Activated T-cell treated with anti-CD3 and anti-CD28 coated beads, Interleukin-2, amount 50 U/mL, for 4 hours (primary cell): Measurements from ENCODE around the gene MUS81. TPM values are rescaled to one million over a fixed set of nuclear protein-coding genes. Genes with fewer than 3 reads are reported as not detected.
"Not testable (repeated sequence)": the region's sequence is repeated elsewhere in the genome, so short reads cannot be mapped to it uniquely, and the experiment has no call there.

Experiments used
- ATAC-seq, 2 donors: fragments of 200-7000 bp; cut with Tn5 transposase; one replicate each; pipeline ENCODE4 v1.10.0; 2021
- DNase-seq: peaks from one replicate; pipeline ENCODE4 v3.0.0-alpha.2; 2020
- H3K27me3 Mint-ChIP-seq: one replicate; pipeline ENCODE4 v1.8.0; 2021; ENCODE audit warnings: low read depth, mixed read lengths
- H3K36me3 Mint-ChIP-seq: one replicate; pipeline ENCODE4 v1.8.0; 2022; ENCODE audit warnings: mixed read lengths; ENCODE audit not compliant: insufficient read depth
- H3K4me1 Mint-ChIP-seq: one replicate; pipeline ENCODE4 v1.8.0; 2021; ENCODE audit warnings: low read depth, mixed read lengths
- H3K4me3 Mint-ChIP-seq: one replicate; pipeline ENCODE4 v1.8.0; 2021; ENCODE audit warnings: mild to moderate bottlenecking, moderate library complexity, mixed read lengths
- H3K9me3 Mint-ChIP-seq: one replicate; pipeline ENCODE4 v1.8.0; 2021; ENCODE audit warnings: mixed read lengths
- total RNA-seq, 3 donors: library from RNA; stranded (reverse); gene quantifications; one replicate each; pipeline ENCODE4 v1.2.1, GENCODE V29; 2021

Gene MUS81
- total RNA-seq, 3 donors from 2014 or later = 60.8 to 72.9 (median 60.8) TPM

- Mint-ChIP-seq H3K9me3 (no peaks in the 10 kb centered on the region), H3K4me1 (peaks cover 49% of the 10 kb centered on the region), H3K4me3 (no peak overlapping the region), H3K36me3 (peaks cover 15% of the 10 kb centered on the region), H3K27me3 (no peaks in the 10 kb centered on the region)
- no peak for ATAC-seq
- DNase-seq = no peak
Observed at GRCh38 chr11:65885231-65885630, 25.0 kb downstream of the MUS81 start.

GRCh38 chr11:65885808-65886536, 25.7 kb downstream of the MUS81 start:
- H3K4me1 Mint-ChIP-seq = peaks cover 44% of the 10 kb centered on the region
- ATAC-seq = no peak
- peaks cover 15% of the 10 kb centered on the region for H3K36me3 Mint-ChIP-seq
- H3K27me3 Mint-ChIP-seq = no peaks in the 10 kb centered on the region
- no peaks in the 10 kb centered on the region for H3K9me3 Mint-ChIP-seq
- H3K4me3 Mint-ChIP-seq = no peak overlapping the region
- DNase-seq = no peak

GRCh38 chr11:65886826-65887722, 26.8 kb downstream of the MUS81 start:
- no peaks in the 10 kb centered on the region for H3K9me3 Mint-ChIP-seq
- H3K4me1 Mint-ChIP-seq = peaks cover 38% of the 10 kb centered on the region
- ATAC-seq (no peak), DNase-seq (no peak)
- H3K4me3 Mint-ChIP-seq = peak overlapping the region; percentile 96
- peaks cover 15% of the 10 kb centered on the region for H3K36me3 Mint-ChIP-seq
- no peaks in the 10 kb centered on the region for H3K27me3 Mint-ChIP-seq

- ATAC-seq (no peak), DNase-seq (no peak)
- Mint-ChIP-seq H3K27me3 (no peaks in the 10 kb centered on the region), H3K36me3 (peaks cover 20% of the 10 kb centered on the region), H3K4me3 (peak overlapping the region; percentile 96), H3K4me1 (peaks cover 45% of the 10 kb centered on the region), H3K9me3 (no peaks in the 10 kb centered on the region)
Observed at GRCh38 chr11:65887723-65888162, 27.5 kb downstream of the MUS81 start.

GRCh38 chr11:65888163-65888814, 28.1 kb downstream of the MUS81 start, which contains the start of gene FIBP:
TSS of gene FIBP (minus strand) at chr11:65888471. CDS start at chr11:65888418, 53 bp downstream.
- ATAC-seq (peak; percentile 64 to 69), DNase-seq (peak; percentile 91)
- no peaks in the 10 kb centered on the region for H3K9me3 Mint-ChIP-seq
- H3K27me3 Mint-ChIP-seq = no peaks in the 10 kb centered on the region
- H3K4me1 Mint-ChIP-seq = peaks cover 50% of the 10 kb centered on the region
- peak within 1 kb of the TSS; percentile 96 for H3K4me3 Mint-ChIP-seq
- H3K36me3 Mint-ChIP-seq = peaks cover 24% of the 10 kb centered on the region

- Mint-ChIP-seq H3K27me3 (no peaks in the 10 kb centered on the region), H3K4me3 (peak within 1 kb of the TSS; percentile 96), H3K36me3 (peaks cover 24% of the 10 kb centered on the region), H3K4me1 (peaks cover 63% of the 10 kb centered on the region), H3K9me3 (no peaks in the 10 kb centered on the region)
- DNase-seq (peak; percentile 99), ATAC-seq (peak; percentile 69 to 70)
Observed at GRCh38 chr11:65890324-65891218, 30.3 kb downstream of the MUS81 start, which contains the start of gene CCDC85B. TSS of gene CCDC85B (plus strand) at chr11:65890673. CDS start at chr11:65890784, 111 bp downstream.

- no peaks in the 10 kb centered on the region for H3K9me3 Mint-ChIP-seq
- ATAC-seq (peak in 1 of 2 donors; percentile 1), DNase-seq (no peak)
- H3K36me3 Mint-ChIP-seq = peaks cover 32% of the 10 kb centered on the region
- H3K27me3 Mint-ChIP-seq = no peaks in the 10 kb centered on the region
- peaks cover 69% of the 10 kb centered on the region for H3K4me1 Mint-ChIP-seq
- peak overlapping the region; percentile 82 for H3K4me3 Mint-ChIP-seq
Observed at GRCh38 chr11:65891219-65892136, 31.2 kb downstream of the MUS81 start.

- not testable (repeated sequence) for H3K9me3 Mint-ChIP-seq, DNase-seq, ATAC-seq, H3K27me3 Mint-ChIP-seq
- peak overlapping the region; percentile 82 for H3K4me3 Mint-ChIP-seq
- H3K4me1 Mint-ChIP-seq = peaks cover 66% of the 10 kb centered on the region
- peaks cover 32% of the 10 kb centered on the region for H3K36me3 Mint-ChIP-seq
Observed at GRCh38 chr11:65892137-65892540, 31.9 kb downstream of the MUS81 start.

- ATAC-seq (no peak), DNase-seq (no peak)
- H3K36me3 Mint-ChIP-seq = peaks cover 34% of the 10 kb centered on the region
- no peaks in the 10 kb centered on the region for H3K9me3 Mint-ChIP-seq
- peak overlapping the region; percentile 82 for H3K4me3 Mint-ChIP-seq
- peaks cover 67% of the 10 kb centered on the region for H3K4me1 Mint-ChIP-seq
- no peaks in the 10 kb centered on the region for H3K27me3 Mint-ChIP-seq
Observed at GRCh38 chr11:65892661-65893317, 32.6 kb downstream of the MUS81 start.

- Mint-ChIP-seq H3K9me3 (no peaks in the 10 kb centered on the region), H3K4me1 (peaks cover 66% of the 10 kb centered on the region), H3K4me3 (peak overlapping the region; percentile 82), H3K36me3 (peaks cover 38% of the 10 kb centered on the region), H3K27me3 (no peaks in the 10 kb centered on the region)
- ATAC-seq = no peak
- DNase-seq = no peak
Observed at GRCh38 chr11:65894034-65894591, 33.9 kb downstream of the MUS81 start.

GRCh38 chr11:65895482-65895981, 35.3 kb downstream of the MUS81 start:
- DNase-seq (no peak), ATAC-seq (no peak)
- H3K36me3 Mint-ChIP-seq = peaks cover 38% of the 10 kb centered on the region
- peak overlapping the region; percentile 40 for H3K4me3 Mint-ChIP-seq
- H3K9me3 Mint-ChIP-seq = no peaks in the 10 kb centered on the region
- peaks cover 54% of the 10 kb centered on the region for H3K4me1 Mint-ChIP-seq
- H3K27me3 Mint-ChIP-seq = no peaks in the 10 kb centered on the region
